ENCODE measurements around the gene STARD4. TPM values are rescaled to one million over a fixed set of nuclear protein-coding genes. Genes with fewer than 3 reads are reported as not detected.

STARD4 gene
- total and polyA plus RNA-seq, 2 of the 13 experiments (the other 11 are each of a cell fraction or from before 2014, with no cell fraction given), result 27.4 to 66.9 TPM

- no peaks in the 10 kb centered on the region for H3K9me3 ChIP-seq (ENCODE audit: low read length)
- no peaks in the 10 kb centered on the region for H4K20me1 ChIP-seq (ENCODE audit: insufficient read depth, low read length)
- H3K79me2 ChIP-seq (ENCODE audit: insufficient read depth, low read length), result no peaks in the 10 kb centered on the region
- in situ Hi-C loops (cut with HindIII; ENCODE audit: extremely low pct_ligation_motif_present, low pct_unique_long_range_greater_than_20kb) (no loop called here), intact Hi-C loops (cut with micrococcal nuclease; ENCODE audit: unreplicated experiment) (no loop called here)
- CTCF ChIA-PET (ENCODE audit: low intra/inter-chr PET ratio, low total read pairs), result no interaction called here
- H3K4me2 ChIP-seq (ENCODE audit: low read depth, low read length), result no peak overlapping the region
- no peaks in the 10 kb centered on the region for H3K36me3 ChIP-seq (replicated peaks in 1 of 2; ENCODE audit: control insufficient read depth in 1 of 2, insufficient read depth in 2 of 2, low read length in 2 of 2)
- H3K4me1 ChIP-seq (ENCODE audit: insufficient read depth, low read length), result no peaks in the 10 kb centered on the region
- no peak for ATAC-seq
- FAIRE-seq, result no peak
- DNase-seq (ENCODE audit: low spot score), result no peak
- H3K27me3 ChIP-seq (ENCODE audit: control insufficient read depth in 1 of 2, insufficient read depth in 2 of 2, low read length in 2 of 2), result no peaks in the 10 kb centered on the region
- 0% methylated on average over 3 of the region's 3 CpGs for WGBS (ENCODE audit: low lambda C conversion rate)
- BruUV-seq (replicated peaks), result no TSS peak
- POLR2A ChIA-PET, result no interaction called here
- H3K27ac ChIP-seq (ENCODE audit: extremely low read length, insufficient read depth, low read length), result no peak overlapping the region
- no peak overlapping the region for H3K9ac ChIP-seq (ENCODE audit: insufficient read depth, low read depth, low read length)
- H2AFZ ChIP-seq (ENCODE audit: low read length), result no peak overlapping the region
- TF ChIP-seq SMAD1 (CRISPR knock-in tag; IDR thresholded peaks at IDR 0.05; ENCODE audit: borderline replicate concordance, low read depth) (no peak), ZNF292 (CRISPR knock-in tag; IDR thresholded peaks at IDR 0.05; ENCODE audit: borderline replicate concordance, low read depth) (no peak), HNRNPL (IDR thresholded peaks at IDR 0.05; ENCODE audit: low read depth, low read length) (no peak), AKAP8 (CRISPR knock-in tag; IDR thresholded peaks at IDR 0.05) (no peak), MBNL3 (CRISPR knock-in tag; conservative IDR thresholded peaks at IDR 0.05) (no peak), ETV6 (CRISPR knock-in tag; conservative IDR thresholded peaks at IDR 0.05) (no peak), ZNF546 (CRISPR knock-in tag; conservative IDR thresholded peaks at IDR 0.05) (no peak), ZNF761 (CRISPR knock-in tag; conservative IDR thresholded peaks at IDR 0.05) (no peak), EP300 (IDR thresholded peaks at IDR 0.05; ENCODE audit: low read depth in 2 of 2, low read length in 2 of 2) (no peak), EP300 (CRISPR knock-in tag; IDR thresholded peaks at IDR 0.05; ENCODE audit: borderline replicate concordance) (no peak), ATF7 (IDR thresholded peaks at IDR 0.05) (no peak), ATF7 (CRISPR knock-in tag; IDR thresholded peaks at IDR 0.05) (no peak), SYNCRIP (IDR thresholded peaks at IDR 0.05; ENCODE audit: insufficient read depth, low read depth, low read length) (no peak), TFAP4 (IDR thresholded peaks at IDR 0.05; ENCODE audit: borderline replicate concordance, low read depth) (no peak)
- TF ChIP-seq, protein P1, sequence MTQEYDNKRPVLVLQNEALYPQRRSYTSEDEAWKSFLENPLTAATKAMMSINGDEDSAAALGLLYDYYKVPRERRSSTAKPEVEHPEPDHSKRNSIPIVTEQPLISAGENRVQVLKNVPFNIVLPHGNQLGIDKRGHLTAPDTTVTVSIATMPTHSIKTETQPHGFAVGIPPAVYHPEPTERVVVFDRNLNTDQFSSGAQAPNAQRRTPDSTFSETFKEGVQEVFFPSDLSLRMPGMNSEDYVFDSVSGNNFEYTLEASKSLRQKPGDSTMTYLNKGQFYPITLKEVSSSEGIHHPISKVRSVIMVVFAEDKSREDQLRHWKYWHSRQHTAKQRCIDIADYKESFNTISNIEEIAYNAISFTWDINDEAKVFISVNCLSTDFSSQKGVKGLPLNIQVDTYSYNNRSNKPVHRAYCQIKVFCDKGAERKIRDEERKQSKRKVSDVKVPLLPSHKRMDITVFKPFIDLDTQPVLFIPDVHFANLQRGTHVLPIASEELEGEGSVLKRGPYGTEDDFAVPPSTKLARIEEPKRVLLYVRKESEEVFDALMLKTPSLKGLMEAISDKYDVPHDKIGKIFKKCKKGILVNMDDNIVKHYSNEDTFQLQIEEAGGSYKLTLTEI (CRISPR knock-in tag; conservative IDR thresholded peaks at IDR 0.05), result no peak
- no peak overlapping the region for H3K4me3 ChIP-seq (replicated peaks in 1 of 3; ENCODE audit: insufficient read depth in 1 of 3, low read depth in 2 of 3, low read length in 3 of 3)
Observed at GRCh38 chr5:111472579-111472978, 39.8 kb downstream of the STARD4 start.
